OCI-LY3 (cell line): ENCODE results near the gene MCTP2.

Experiments
- H2AFZ ChIP-seq: fragments of 200-600, 300-600 bp; shearing (Covaris generic); 2 replicates; pipeline ENCODE4 v1.6.0; 2014; ENCODE audit warnings: antibody characterized with exemption, low read depth, low read length
- H3K27ac ChIP-seq: fragments of 200-600, 300-600 bp; sonication (generic); 2 replicates; pipeline ENCODE4 v1.5.1; 2014; ENCODE audit warnings: mild to moderate bottlenecking, low read length, moderate library complexity, mixed read lengths
- H3K27me3 ChIP-seq: fragments of 200-600, 300-600 bp; sonication (generic); 2 replicates; pipeline ENCODE4 v1.6.1; 2014; ENCODE audit warnings: low read depth, low read length, mixed read lengths
- H3K36me3 ChIP-seq: fragments of 200-600, 300-600 bp; sonication (generic); replicated peaks from 2 replicates; pipeline ENCODE3; 2014; ENCODE audit warnings: low read depth, low read length, mixed read lengths
- H3K4me1 ChIP-seq: fragments of 300-600, 200-600 bp; sonication (generic); 2 replicates; pipeline ENCODE4 v1.6.1; 2014; ENCODE audit warnings: low read length, mixed read lengths
- H3K4me2 ChIP-seq: fragments of 200-600, 300-600 bp; sonication (generic); 2 replicates; pipeline ENCODE4 v1.6.1; 2014; ENCODE audit warnings: low read length, mixed read lengths
- H3K4me3 ChIP-seq: fragments of 300-600, 200-600 bp; sonication (generic); 2 replicates; pipeline ENCODE4 v1.5.1; 2014; ENCODE audit warnings: antibody characterized with exemption, mild to moderate bottlenecking, low read length, moderate library complexity
- H3K79me2 ChIP-seq: fragments of 300-600, 200-600 bp; shearing (Covaris generic); 2 replicates; pipeline ENCODE4 v1.6.1; 2014; ENCODE audit warnings: mild to moderate bottlenecking, low read length, mixed read lengths
- H3K9ac ChIP-seq: fragments of 300-600, 200-600 bp; shearing (Covaris generic); 2 replicates; pipeline ENCODE4 v1.6.0; 2014; ENCODE audit warnings: mild to moderate bottlenecking, low read length, moderate library complexity
- H3K9me3 ChIP-seq: fragments of 200-600, 300-600 bp; shearing (Covaris generic); 2 replicates; pipeline ENCODE4 v1.6.1; 2014; ENCODE audit warnings: low read length, mixed read lengths; ENCODE audit not compliant: insufficient read depth
- H4K20me1 ChIP-seq: fragments of 200-600, 300-600 bp; sonication (generic); 2 replicates; pipeline ENCODE4 v1.6.1; 2016; ENCODE audit warnings: low read length, mixed read lengths; ENCODE audit not compliant: insufficient read depth
- EZH2phosphoT487 ChIP-seq: fragments of 200-600 bp; shearing (Covaris generic); IDR thresholded peaks from 2 replicates; pipeline ENCODE4 v1.6.1; 2018; ENCODE audit warnings: antibody characterized with exemption, mixed run types, low read depth
- TF ChIP-seq, protein P1 (sequence below): fragments of 200-600, 300-600 bp; sonication (generic); IDR thresholded peaks from 2 replicates; pipeline ENCODE4 v1.5.1; 2014; ENCODE audit warnings: antibody characterized with exemption, low read length, low read depth

Gene MCTP2

DNA sequence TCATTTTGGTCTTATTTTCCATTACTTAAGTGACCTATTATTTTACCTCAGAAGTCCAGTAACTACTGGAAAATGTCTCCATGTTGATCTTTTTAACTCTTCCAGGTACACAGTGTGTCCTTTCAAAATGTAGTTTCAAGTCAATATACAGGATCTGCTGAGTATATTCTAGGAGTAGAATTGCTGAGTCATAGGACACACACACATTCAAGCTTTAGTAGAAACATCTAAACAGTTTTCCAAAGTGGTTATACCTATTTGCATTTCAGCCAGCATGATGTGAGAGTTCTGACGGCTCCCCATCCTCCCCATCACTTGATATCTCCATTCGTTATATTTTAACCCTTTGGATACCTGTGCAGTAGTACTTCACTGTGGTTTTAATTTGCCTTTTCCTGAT lies 271.9 kb downstream of the MCTP2 start:
- Histone ChIP-seq H3K36me3 (no peaks in the 10 kb centered on the region), H3K27ac (no peak overlapping the region), H4K20me1 (no peaks in the 10 kb centered on the region), H3K4me2 (no peak overlapping the region), H3K9me3 (no peaks in the 10 kb centered on the region), H3K4me1 (no peaks in the 10 kb centered on the region), H2AFZ (no peak overlapping the region), H3K4me3 (no peak overlapping the region), H3K9ac (no peak overlapping the region), H3K79me2 (no peaks in the 10 kb centered on the region), H3K27me3 (no peaks in the 10 kb centered on the region)
- TF ChIP-seq EZH2phosphoT487, result no peak
- TF ChIP-seq, protein P1, sequence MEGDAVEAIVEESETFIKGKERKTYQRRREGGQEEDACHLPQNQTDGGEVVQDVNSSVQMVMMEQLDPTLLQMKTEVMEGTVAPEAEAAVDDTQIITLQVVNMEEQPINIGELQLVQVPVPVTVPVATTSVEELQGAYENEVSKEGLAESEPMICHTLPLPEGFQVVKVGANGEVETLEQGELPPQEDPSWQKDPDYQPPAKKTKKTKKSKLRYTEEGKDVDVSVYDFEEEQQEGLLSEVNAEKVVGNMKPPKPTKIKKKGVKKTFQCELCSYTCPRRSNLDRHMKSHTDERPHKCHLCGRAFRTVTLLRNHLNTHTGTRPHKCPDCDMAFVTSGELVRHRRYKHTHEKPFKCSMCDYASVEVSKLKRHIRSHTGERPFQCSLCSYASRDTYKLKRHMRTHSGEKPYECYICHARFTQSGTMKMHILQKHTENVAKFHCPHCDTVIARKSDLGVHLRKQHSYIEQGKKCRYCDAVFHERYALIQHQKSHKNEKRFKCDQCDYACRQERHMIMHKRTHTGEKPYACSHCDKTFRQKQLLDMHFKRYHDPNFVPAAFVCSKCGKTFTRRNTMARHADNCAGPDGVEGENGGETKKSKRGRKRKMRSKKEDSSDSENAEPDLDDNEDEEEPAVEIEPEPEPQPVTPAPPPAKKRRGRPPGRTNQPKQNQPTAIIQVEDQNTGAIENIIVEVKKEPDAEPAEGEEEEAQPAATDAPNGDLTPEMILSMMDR, result no peak

DNA sequence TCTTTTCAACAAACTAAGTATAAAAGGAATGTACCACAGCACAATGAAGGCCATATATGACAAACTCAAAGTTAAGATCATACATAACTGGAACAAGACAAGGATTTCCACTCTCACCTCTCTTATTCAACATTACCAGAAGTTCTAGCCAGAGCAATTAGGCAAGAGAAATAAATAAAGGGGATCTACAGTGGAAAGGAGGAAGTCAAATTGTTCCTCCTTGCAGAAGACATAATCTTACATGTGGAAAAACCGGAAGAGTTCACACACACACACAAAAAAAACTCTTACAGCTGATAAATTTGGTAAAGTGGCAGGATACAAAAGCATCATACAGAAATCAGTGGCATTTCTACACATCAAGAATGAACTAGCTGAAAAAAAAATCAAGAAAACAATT lies 277.9 kb downstream of the MCTP2 start:
- Histone ChIP-seq H3K4me1 (no peaks in the 10 kb centered on the region), H2AFZ (no peak overlapping the region)

DNA sequence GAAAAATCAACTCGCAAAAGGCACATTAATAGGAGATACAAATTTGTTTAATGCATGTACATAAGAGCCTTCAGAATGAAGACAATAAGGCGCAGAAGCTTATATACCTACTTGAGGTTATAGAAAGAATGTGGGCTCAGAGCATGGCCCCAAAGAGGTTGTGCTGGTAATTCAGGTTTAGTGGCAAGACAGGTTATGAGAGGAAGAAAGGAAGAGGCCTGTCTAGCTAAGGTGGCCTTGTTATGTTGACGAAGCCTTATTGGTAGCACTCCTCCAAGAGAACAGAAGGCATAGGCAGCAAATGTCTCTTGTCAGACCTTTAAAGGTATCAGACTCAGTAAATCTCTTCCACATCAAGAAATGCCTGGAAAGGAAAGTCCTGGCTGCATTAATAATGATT lies 290.8 kb downstream of the MCTP2 start:
- H3K4me2 ChIP-seq, result no peak overlapping the region
- no peak for TF ChIP-seq EZH2phosphoT487
- TF ChIP-seq, protein P1, result no peak
- H4K20me1 ChIP-seq, result no peaks in the 10 kb centered on the region
- H3K9me3 ChIP-seq, result no peaks in the 10 kb centered on the region
- no peaks in the 10 kb centered on the region for H3K36me3 ChIP-seq
- no peaks in the 10 kb centered on the region for H3K4me1 ChIP-seq
- H3K27me3 ChIP-seq, result no peaks in the 10 kb centered on the region
- H2AFZ ChIP-seq, result no peak overlapping the region
- no peak overlapping the region for H3K27ac ChIP-seq
- no peaks in the 10 kb centered on the region for H3K79me2 ChIP-seq
- no peak overlapping the region for H3K9ac ChIP-seq
- no peak overlapping the region for H3K4me3 ChIP-seq

More for the DNA sequence above, 277.9 kb downstream of the MCTP2 start:
- no peak overlapping the region for H3K4me3 ChIP-seq
- H3K79me2 ChIP-seq, result no peaks in the 10 kb centered on the region
- H3K9me3 ChIP-seq, result no peaks in the 10 kb centered on the region
- no peak overlapping the region for H3K9ac ChIP-seq
- H3K27me3 ChIP-seq, result no peaks in the 10 kb centered on the region
- H4K20me1 ChIP-seq, result no peaks in the 10 kb centered on the region
- no peaks in the 10 kb centered on the region for H3K36me3 ChIP-seq
- H3K4me2 ChIP-seq, result no peak overlapping the region
- no peak overlapping the region for H3K27ac ChIP-seq
- TF ChIP-seq, protein P1, result no peak
- TF ChIP-seq EZH2phosphoT487, result no peak

- Histone ChIP-seq H3K36me3 (no peaks in the 10 kb centered on the region), H3K4me3 (no peak overlapping the region)
Measured at GRCh38 chr15:94523873-94524272, 292.5 kb downstream of the MCTP2 start.

More at GRCh38 chr15:94523873-94524272, 292.5 kb downstream of the MCTP2 start:
- Histone ChIP-seq H2AFZ (no peak overlapping the region), H3K79me2 (no peaks in the 10 kb centered on the region), H3K27ac (no peak overlapping the region), H3K9me3 (no peaks in the 10 kb centered on the region), H3K27me3 (no peaks in the 10 kb centered on the region), H3K4me1 (no peaks in the 10 kb centered on the region), H3K4me2 (no peak overlapping the region), H4K20me1 (no peaks in the 10 kb centered on the region), H3K9ac (no peak overlapping the region)
- TF ChIP-seq EZH2phosphoT487, result no peak
- TF ChIP-seq, protein P1, result no peak
